Fibroblast of peridontal ligament (primary cell): ENCODE results near the gene KRT4.
"Not testable (repeated sequence)": the region's sequence is repeated elsewhere in the genome, so short reads cannot be mapped to it uniquely, and the experiment has no call there.

Experiments
- DNase-seq: peaks from one replicate; pipeline ENCODE4 v3.0.0-alpha.2; 2010; ENCODE audit errors: extremely low read depth

The KRT4 gene

GRCh38 chr12:52772772-52773171 is 41.1 kb downstream of the KRT4 start:
- no peak for DNase-seq

DNA sequence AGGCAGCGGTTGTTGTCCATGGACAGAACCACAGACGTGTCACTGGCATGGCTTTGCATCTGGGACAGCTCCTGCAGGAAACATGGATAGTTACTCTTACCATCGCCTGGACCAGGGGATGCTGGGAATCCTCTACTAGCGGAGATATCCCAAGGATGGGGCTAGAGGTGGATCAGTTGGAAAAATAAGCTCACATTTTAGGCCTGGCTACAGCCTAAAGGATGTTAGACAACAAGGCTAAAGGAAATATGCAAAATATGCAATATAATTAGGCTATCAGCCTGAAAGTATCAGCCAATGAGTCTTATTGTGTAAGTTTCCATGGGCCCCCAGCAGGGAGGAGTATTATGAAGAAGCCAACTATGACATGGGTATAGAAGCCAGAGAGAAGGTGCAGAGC is 41.7 kb downstream of the KRT4 start:
- DNase-seq, result no peak

- DNase-seq, result no peak
Measured at GRCh38 chr12:52771505-52771904, 42.4 kb downstream of the KRT4 start.

- DNase-seq, result no peak
Measured at GRCh38 chr12:52771088-52771487, 42.8 kb downstream of the KRT4 start.

DNA sequence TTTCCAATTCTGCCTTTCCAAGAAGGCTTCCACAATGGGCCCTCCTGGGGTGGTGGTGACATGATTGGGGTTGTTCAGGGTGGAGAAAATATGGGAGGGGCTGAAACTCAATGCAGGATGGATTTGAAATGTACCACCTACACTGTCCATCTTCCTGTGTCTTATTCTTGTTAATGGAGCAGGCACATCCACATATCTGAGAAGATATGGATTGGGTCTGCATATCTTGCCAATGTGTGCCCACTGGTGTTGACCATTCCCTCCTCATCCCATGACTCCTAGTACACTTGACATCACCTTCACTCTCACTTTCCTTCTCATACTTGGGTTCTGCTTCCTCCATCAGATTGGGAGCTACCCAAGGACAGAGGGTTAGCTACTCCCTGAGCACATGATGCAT is 44.0 kb downstream of the KRT4 start:
- no peak for DNase-seq

DNA sequence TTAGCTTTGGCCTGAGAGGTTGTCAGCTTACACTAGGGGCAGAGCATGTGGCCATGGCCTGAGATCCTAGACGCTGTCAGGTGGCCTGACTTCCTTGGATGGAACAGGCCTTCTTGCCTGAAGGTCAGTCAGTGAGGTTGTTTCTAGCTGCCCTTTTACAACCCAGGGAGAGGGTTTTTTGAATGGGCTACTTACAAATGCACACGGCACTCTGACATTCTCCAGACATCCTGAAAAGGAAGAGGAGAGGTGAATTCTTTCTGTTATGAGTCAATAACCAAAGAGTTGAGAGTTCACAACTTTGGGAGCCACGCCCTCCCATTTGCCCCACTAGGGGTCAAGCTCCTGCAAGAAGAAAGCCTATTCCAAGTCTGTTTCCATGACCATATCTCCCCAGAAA is 44.6 kb downstream of the KRT4 start:
- no peak for DNase-seq

- DNase-seq, result no peak
Measured at GRCh38 chr12:52768479-52769200, 45.3 kb downstream of the KRT4 start.

DNA sequence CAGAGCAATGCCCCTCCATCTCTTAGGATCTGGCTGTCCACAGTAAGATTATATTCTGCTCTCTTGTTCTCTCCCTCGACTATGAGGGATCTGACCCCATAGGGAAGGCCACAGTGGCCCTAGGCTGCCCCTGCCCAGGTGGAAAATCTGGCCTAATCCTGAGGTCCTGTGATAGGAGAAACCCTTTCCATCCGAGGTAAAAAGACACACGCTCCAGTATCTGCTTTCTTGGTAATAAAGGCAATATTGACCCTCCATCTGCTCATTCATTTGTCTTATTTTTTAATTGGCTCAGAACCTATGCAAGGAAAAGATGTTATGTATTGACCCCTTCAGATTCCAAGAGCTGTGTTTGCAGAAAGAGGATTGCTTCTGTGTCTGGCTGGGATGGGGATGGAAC is 46.5 kb downstream of the KRT4 start:
- no peak for DNase-seq

- no peak for DNase-seq
Measured at GRCh38 chr12:52767020-52767379, 46.9 kb downstream of the KRT4 start.

GRCh38 chr12:52766351-52767019 is 47.4 kb downstream of the KRT4 start:
- no peak for DNase-seq

- DNase-seq, result no peak
Measured at GRCh38 chr12:52765702-52766101, 48.2 kb downstream of the KRT4 start.

- DNase-seq, result no peak
Measured at GRCh38 chr12:52763991-52764390, 49.9 kb downstream of the KRT4 start.

- no peak for DNase-seq
Measured at GRCh38 chr12:52763036-52763659, 50.8 kb downstream of the KRT4 start.

- no peak for DNase-seq
Measured at GRCh38 chr12:52761802-52762201, 52.1 kb downstream of the KRT4 start.

DNA sequence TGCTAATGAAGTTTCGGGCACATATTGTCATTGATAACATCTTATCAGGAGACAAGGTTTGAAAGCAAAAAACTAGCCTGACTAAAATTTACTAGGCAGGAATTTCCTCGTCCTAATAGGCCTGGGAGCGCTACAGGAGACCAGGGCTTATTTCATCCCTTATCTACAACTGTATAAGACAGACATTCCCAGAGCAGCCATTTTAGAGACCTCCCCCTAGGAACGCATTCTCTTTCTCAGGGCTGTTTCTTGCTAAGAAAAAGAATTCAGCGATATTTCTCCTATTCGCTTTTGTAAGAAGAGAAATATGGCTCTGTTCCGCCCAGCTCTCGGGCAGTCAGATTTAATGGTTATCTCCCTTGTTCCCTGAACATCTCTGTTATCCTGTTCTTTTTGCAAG is 52.7 kb downstream of the KRT4 start:
- DNase-seq, result not testable (repeated sequence)

DNA sequence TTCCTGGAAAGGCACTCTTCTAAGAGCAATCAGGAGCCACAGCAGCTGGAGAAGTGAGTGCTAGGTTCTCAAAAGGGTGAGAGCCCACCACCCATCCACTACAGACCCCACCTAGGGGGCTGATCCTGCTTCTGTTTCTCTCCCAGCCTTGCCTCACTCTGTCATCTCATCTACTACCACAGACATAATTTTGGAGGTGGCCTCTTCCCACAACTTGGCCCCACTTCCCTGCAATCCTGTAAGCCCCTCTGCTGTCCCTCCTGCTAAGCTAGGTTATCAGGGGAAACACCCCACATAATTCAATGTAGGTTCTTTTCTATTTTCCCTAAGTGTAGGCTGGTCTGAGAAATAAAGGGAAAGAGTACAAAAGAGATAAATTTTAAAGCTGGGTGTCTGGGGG is 53.3 kb downstream of the KRT4 start:
- no peak for DNase-seq

DNA sequence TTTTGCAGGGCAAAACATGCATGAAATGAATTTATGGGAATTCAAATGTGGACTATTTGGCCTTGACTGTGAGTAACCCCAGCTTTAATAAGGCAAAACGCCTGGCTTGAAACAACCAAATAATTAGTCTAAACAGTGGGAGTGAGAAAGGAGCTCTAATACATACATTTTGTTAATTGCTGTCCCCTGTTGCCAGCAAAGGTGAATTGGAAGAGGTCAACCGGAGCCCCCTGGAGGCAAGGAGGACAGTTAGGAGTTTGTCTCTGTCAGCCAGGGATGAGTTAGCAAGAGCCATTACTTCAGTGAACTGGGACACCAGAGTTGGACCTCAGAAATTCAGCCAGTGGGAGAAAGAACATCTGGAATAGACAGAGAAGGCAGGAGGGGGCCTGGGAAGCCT is 54.2 kb downstream of the KRT4 start:
- DNase-seq, result no peak

DNA sequence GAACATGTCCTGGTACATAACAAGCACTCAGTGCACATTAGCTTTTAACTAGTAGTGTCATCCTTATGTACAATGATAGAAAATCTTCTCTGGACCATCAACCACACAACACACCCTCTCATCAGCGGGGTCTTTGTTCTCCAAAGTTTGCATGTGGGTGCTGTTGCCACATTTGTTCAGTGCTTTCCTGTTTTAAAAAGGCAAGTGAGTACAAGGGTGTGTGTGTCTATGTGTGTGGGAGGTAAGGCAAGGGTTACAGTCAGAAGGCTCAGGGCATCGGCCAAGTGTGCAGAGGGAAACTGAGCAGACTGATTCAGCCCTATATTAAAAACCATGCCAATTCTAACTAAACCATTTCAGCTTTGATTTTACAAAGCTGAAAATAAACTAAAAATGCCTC is 54.7 kb downstream of the KRT4 start:
- DNase-seq, result no peak

DNA sequence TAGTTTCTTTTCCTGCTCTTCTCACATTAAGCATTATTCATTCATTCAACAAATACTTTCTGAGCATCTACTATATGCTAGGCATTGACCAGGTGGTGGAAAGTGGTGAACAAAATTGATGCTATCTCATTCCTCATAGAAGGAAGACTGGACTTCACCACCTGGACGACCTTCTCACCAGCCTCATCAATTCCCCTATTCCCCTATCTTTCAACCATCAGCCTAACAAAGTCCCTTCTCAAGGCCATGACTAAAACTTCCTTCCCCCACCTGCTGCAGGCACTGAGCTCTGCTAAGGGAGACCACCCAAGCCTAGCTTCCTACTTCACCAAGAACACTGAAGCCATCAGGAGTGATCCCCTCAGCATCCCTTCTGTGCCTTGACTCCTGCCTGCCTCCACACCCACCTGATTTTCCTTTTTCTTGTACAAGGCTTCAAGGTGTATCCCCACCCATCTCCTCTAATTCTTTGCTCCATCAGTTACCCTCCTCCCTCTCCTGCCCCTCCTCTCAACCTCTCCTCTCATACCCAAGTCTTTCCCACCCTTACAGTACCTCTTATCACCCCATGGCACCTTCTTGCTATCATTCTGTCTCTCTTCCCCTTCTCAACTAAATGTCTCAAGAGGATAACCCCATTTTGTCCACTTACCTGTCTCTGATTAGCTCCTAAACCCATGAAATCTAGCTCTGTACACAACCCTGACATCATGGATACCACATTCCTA is 56.3 kb downstream of the KRT4 start:
- DNase-seq, result no peak
